Body of pancreas (tissue), 4 donors: ENCODE measurements around the gene CMTM5. TPM values are rescaled to one million over a fixed set of nuclear protein-coding genes. Genes with fewer than 3 reads are reported as not detected.

Experiments used
- ATAC-seq: fragments of 150-250 bp; one replicate; pipeline ENCODE4 v1.9.1; 2016
- DNase-seq, 4 donors: peaks; one replicate each; pipeline ENCODE4 v3.0.0-alpha.2; 2019
- H3K27ac ChIP-seq, 4 donors: fragments of 200-600 bp; sonication (generic); 1 replicate in 3 of 4; 2 replicates in 1 of 4; pipeline versions ENCODE4 v1.5.1 to v1.6.1; 2016 to 2019; ENCODE audit warnings: mild to moderate bottlenecking in 1 of 4, mixed read lengths in 1 of 4, moderate library complexity in 1 of 4
- H3K27me3 ChIP-seq, 2 donors: fragments of 200-600 bp; sonication (generic); one replicate each; pipeline ENCODE4 v1.6.0; 2016; ENCODE audit warnings: mild to moderate bottlenecking in 1 of 2
- H3K36me3 ChIP-seq, 2 donors: fragments of 200-600 bp; sonication (generic); replicated peaks in 1 of 2; 2 replicates each; pipeline ENCODE4 v1.5.1; 2016; ENCODE audit warnings: low read depth in 2 of 2; ENCODE audit not compliant: insufficient read depth in 1 of 2
- H3K4me1 ChIP-seq: fragments of 200-600 bp; sonication (generic); one replicate; pipeline ENCODE4 v1.6.0; 2016
- H3K4me3 ChIP-seq, 2 donors: fragments of 200-600 bp; sonication (generic); 1 replicate in 1 of 2; 2 replicates in 1 of 2; pipeline ENCODE4 v1.5.1; 2016 to 2019
- H3K9me3 ChIP-seq, 3 donors: fragments of 200-600 bp; sonication (generic); 1 replicate in 2 of 3; 2 replicates in 1 of 3; pipeline ENCODE4 v1.5.1; 2016
- CTCF ChIP-seq, 7 experiments: fragments of 450-650 bp in 4 of 7; fragments of 200-600 bp in 3 of 7; sonication (generic) in 3 of 7; IDR thresholded peaks; one replicate each; pipeline ENCODE4 v1.5.1; 2016 to 2019; ENCODE audit warnings: antibody characterized with exemption in 7 of 7
- POLR2A ChIP-seq, 3 donors: fragments of 450-650 bp; IDR thresholded peaks; one replicate each; pipeline ENCODE4 v1.6.1; 2016; ENCODE audit warnings: antibody characterized with exemption in 3 of 3, mild to moderate bottlenecking in 2 of 3
- WGBS, 2 donors: methylation state at CpG; one replicate each; pipeline ENCODE4 v1.1.5; 2017; 5-methylcytosine and 5-hydroxymethylcytosine counted together
- intact Hi-C: fragments of 100-400 bp; cut with DNase I; formaldehyde crosslinking; loops from one replicate; pipeline ENCODE4 v1.15.1; 2023
- total RNA-seq, 2 donors: library from RNA; depleted of rRNA; stranded (reverse); fragments of >200 nt; gene quantifications; one replicate each; pipeline ENCODE4 v1.1.0, GENCODE V29; 2016

Gene CMTM5
- total RNA-seq, 2 donors from 2014 or later, result not detected

GRCh38 chr14:23370221-23370620 lies 6.6 kb upstream of the CMTM5 start:
- no peak overlapping the region for H3K4me3 ChIP-seq
- TF ChIP-seq POLR2A (IDR thresholded peaks at IDR 0.05) (no peak), CTCF (IDR thresholded peaks at IDR 0.05) (no peak)
- intact Hi-C loops, result loop anchor here (10.0 kb wide), 1 partner anchor 105 kb away; no protein-coding TSS in a partner anchor
- peaks cover 6% of the 10 kb centered on the region for H3K4me1 ChIP-seq
- no peaks in the 10 kb centered on the region for H3K36me3 ChIP-seq
- H3K9me3 ChIP-seq, result no peaks in the 10 kb centered on the region
- H3K27me3 ChIP-seq, result peaks cover 0 to 9% of the 10 kb centered on the region in 2 donors
- ATAC-seq (no peak), DNase-seq (no peak)
- H3K27ac ChIP-seq, result no peak overlapping the region
- WGBS, 2 donors, result 36 to 53% methylated on average over 1 of the region's 1 CpG

GRCh38 chr14:23371865-23372264 lies 5.0 kb upstream of the CMTM5 start:
- 67 to 88% methylated on average over 1 of the region's 1 CpG for WGBS, 2 donors
- intact Hi-C loops, result loop anchor here (10.0 kb wide), 1 partner anchor 107 kb away; no protein-coding TSS in a partner anchor
- H3K4me3 ChIP-seq, result no peak overlapping the region
- H3K27me3 ChIP-seq, result no peaks in the 10 kb centered on the region
- no peaks in the 10 kb centered on the region for H3K4me1 ChIP-seq
- no peak for DNase-seq
- TF ChIP-seq CTCF (IDR thresholded peaks at IDR 0.05) (no peak), POLR2A (IDR thresholded peaks at IDR 0.05) (no peak)
- ATAC-seq, result no peak
- H3K9me3 ChIP-seq, result no peaks in the 10 kb centered on the region
- H3K36me3 ChIP-seq, result no peaks in the 10 kb centered on the region
- no peak overlapping the region for H3K27ac ChIP-seq

GRCh38 chr14:23372509-23372908 lies 4.3 kb upstream of the CMTM5 start, which contains the start of gene IL25:
Gene IL25 (plus strand): TSS chr14:23372809.
- intact Hi-C loops, result loop anchor here (10.0 kb wide), 1 partner anchor 108 kb away; no protein-coding TSS in a partner anchor
- ATAC-seq (no peak), DNase-seq (no peak)
- no peaks in the 10 kb centered on the region for H3K36me3 ChIP-seq
- H3K4me3 ChIP-seq, result no peak within 1 kb of the TSS
- H3K27me3 ChIP-seq, result no peaks in the 10 kb centered on the region
- 67% methylated on average over 2 of the region's 2 CpGs for WGBS, 2 donors
- H3K9me3 ChIP-seq, result no peaks in the 10 kb centered on the region
- H3K27ac ChIP-seq, result no peak within 1 kb of the TSS
- TF ChIP-seq CTCF (IDR thresholded peaks at IDR 0.05), result no peak
- no peak for TF ChIP-seq POLR2A (IDR thresholded peaks at IDR 0.05)
- no peaks in the 10 kb centered on the region for H3K4me1 ChIP-seq

- no peaks in the 10 kb centered on the region for H3K4me1 ChIP-seq
Observed at GRCh38 chr14:23373041-23373440, 3.8 kb upstream of the CMTM5 start.

More at GRCh38 chr14:23373041-23373440, 3.8 kb upstream of the CMTM5 start:
- TF ChIP-seq CTCF (IDR thresholded peaks at IDR 0.05), result no peak
- TF ChIP-seq POLR2A (IDR thresholded peaks at IDR 0.05), result no peak
- DNase-seq, result no peak
- no peak for ATAC-seq
- intact Hi-C loops, result loop anchor here (10.0 kb wide), 1 partner anchor 108 kb away; no protein-coding TSS in a partner anchor
- Histone ChIP-seq H3K27ac (no peak overlapping the region), H3K9me3 (no peaks in the 10 kb centered on the region), H3K4me3 (no peak overlapping the region), H3K36me3 (no peaks in the 10 kb centered on the region), H3K27me3 (no peaks in the 10 kb centered on the region)
- WGBS, 2 donors, result 49 to 69% methylated on average over 2 to 3 of the region's 3 CpGs
